Activated CD4-positive, alpha-beta memory T cell treated with anti-CD3 and anti-CD28 coated beads for 36 hours (primary cell): ENCODE results near the gene ENTR1. TPM values are rescaled to one million over a fixed set of nuclear protein-coding genes. Genes with fewer than 3 reads are reported as not detected.

Source experiments
- CTCF ChIA-PET: fragments of 350-600 bp; sonication (Branson Sonifier 250); formaldehyde crosslinking; loops from one replicate; lab custom pipeline; 2021; ENCODE audit warnings: antibody characterized with exemption, inconsistent platforms; lab: Charles Lee
- POLR2A ChIA-PET: fragments of 350-600 bp; sonication (Branson Sonifier 250); formaldehyde crosslinking; loops from one replicate; lab custom pipeline; 2021; ENCODE audit warnings: antibody characterized with exemption; lab: Charles Lee
- DNase-seq: peaks from one replicate; pipeline ENCODE4 v3.0.0-alpha.2; 2020
- H3K27ac Mint-ChIP-seq: one replicate; pipeline ENCODE4 v1.8.0; 2021; ENCODE audit warnings: mixed read lengths
- H3K27me3 Mint-ChIP-seq: one replicate; pipeline ENCODE4 v1.8.0; 2021; ENCODE audit warnings: mixed read lengths
- H3K36me3 Mint-ChIP-seq: one replicate; pipeline ENCODE4 v1.8.0; 2021; ENCODE audit warnings: mixed read lengths
- H3K4me1 Mint-ChIP-seq: one replicate; pipeline ENCODE4 v1.8.0; 2021; ENCODE audit warnings: low read depth, mixed read lengths
- H3K4me3 Mint-ChIP-seq: one replicate; pipeline ENCODE4 v1.8.0; 2021; ENCODE audit warnings: mild to moderate bottlenecking, mixed read lengths
- H3K9me3 Mint-ChIP-seq: one replicate; pipeline ENCODE4 v1.8.0; 2021; ENCODE audit warnings: mixed read lengths
- intact Hi-C: fragments of 100-400 bp; cut with micrococcal nuclease; formaldehyde crosslinking; loops from one replicate; pipeline ENCODE4 v1.15.1; 2023
- total RNA-seq, 2 experiments: library from RNA; stranded (reverse); gene quantifications; one replicate each; pipeline ENCODE4 v1.2.3, GENCODE V29; 2021

The ENTR1 gene
- total RNA-seq, 2 experiments from 2014 or later = 66.9 to 74.9 TPM

DNA sequence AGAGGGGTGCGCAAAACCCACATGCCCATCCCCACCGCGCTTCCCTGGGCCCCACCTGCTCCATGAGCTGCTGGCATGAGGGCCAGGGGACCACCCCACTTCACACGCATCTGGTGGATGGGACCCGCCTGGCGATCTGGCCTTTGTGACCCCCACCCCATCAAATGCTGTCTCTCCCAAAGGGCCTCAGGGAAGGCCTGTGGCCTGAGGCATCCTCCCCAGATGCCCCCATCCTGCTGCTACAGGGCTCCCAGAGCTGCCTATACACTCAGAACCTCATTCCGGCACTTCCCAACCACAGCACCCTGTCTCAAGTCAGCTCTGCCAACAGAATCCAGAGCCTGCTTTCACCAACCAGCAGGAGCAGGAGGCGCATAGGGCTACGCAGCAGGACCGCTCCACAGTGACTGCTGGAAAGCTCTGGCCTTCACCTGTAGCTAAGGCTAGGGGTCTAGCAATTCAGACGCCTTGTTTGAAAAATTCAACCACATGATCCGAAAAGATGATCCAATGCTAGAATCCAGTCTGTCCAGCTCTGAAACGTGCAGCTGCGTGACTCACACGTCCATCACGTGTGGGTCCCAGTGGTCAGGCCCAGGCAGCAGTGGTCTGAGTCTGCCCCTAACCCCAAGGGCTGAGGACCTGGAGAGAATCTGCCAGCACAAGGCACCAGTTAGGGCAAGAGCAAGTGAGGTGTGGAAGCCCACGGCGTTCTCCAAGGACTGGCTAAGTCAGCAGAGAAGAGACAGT is 9.1 kb downstream of the ENTR1 start:
- Mint-ChIP-seq H3K4me1 (peaks cover 59% of the 10 kb centered on the region), H3K9me3 (no peaks in the 10 kb centered on the region)

DNA sequence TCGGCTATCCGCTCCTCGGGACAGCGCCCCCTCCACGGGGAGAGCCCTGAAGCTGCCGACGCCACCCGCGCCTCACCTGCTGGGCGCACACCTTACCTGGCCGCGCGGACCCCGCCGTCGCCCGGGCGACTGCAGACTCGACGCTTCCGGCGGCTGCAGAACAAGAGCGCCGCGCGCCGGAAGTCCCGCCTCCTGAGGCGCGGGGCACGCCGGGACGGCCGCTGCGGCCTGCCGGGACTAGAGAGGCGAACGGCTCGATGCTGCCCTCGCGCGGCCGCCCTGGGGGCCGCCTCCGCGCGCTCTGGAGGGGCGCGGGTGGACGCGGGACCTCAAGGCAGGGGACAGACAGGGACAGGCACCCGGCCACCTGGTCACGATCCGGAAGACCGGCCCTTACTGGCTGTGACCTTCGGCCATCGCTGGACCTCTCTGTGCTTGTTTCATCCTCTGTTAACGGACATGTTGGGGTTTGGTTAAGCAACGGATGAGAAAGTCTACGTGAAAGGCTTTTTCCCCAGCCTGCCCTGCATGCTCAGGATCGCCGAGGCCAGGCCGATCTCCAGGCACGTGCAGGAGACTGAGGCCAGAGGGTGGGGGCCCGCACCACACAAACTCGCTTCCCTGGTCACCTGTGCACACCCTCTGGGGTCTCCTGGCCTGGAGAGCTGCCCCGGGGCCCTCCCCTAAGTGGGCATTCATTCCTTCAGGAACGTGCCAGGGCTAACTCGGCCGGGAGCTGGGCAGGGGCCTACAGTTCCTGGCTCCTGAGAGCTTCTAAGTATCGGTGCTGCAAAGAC is 10.2 kb downstream of the ENTR1 start, which contains the start of gene SNAPC4:
TSS of gene SNAPC4 (minus strand) at position 133 of the 797 bp plus-strand sequence. CDS start 1,742 bp downstream, outside the sequence.
- no peaks in the 10 kb centered on the region for H3K27me3 Mint-ChIP-seq
- POLR2A ChIA-PET = interaction anchor here (0.7 to 1.8 kb wide), 3 partner anchors 9 to 37 kb away, joined by 3 to 7 read pairs (median 5); partner anchors contain the start of genes DNLZ, ENTR1 and PMPCA
- peak within 1 kb of the TSS; percentile 76 for H3K27ac Mint-ChIP-seq
- no peaks in the 10 kb centered on the region for H3K9me3 Mint-ChIP-seq
- DNase-seq = peak; percentile 91
- CTCF ChIA-PET = interaction anchor here (0.7 to 2.5 kb wide), 11 partner anchors 8 to 140 kb away, joined by 3 to 19 read pairs (median 4); partner anchors contain the start of genes DNLZ, ENTR1 and PMPCA
- H3K4me3 Mint-ChIP-seq = peak within 1 kb of the TSS; percentile 83
- intact Hi-C loops = loop anchor here (5.0 kb wide), 1 partner anchor 37 kb away; the partner anchor contains the start of gene INPP5E
- peaks cover 50% of the 10 kb centered on the region for H3K4me1 Mint-ChIP-seq
- H3K36me3 Mint-ChIP-seq = peaks cover 40% of the 10 kb centered on the region

More for the DNA sequence above, 9.1 kb downstream of the ENTR1 start:
- Mint-ChIP-seq H3K27ac (peak overlapping the region; percentile 96), H3K4me3 (no peak overlapping the region), H3K27me3 (no peaks in the 10 kb centered on the region), H3K36me3 (peaks cover 44% of the 10 kb centered on the region)
- intact Hi-C loops = loop anchor here (5.0 kb wide), 1 partner anchor 36 kb away; the partner anchor contains the start of gene INPP5E
- ChIA-PET POLR2A (interaction anchor here (0.7 to 1.8 kb wide), 3 partner anchors 8 to 38 kb away, joined by 3 to 7 read pairs (median 5); partner anchors contain the start of genes DNLZ, ENTR1 and PMPCA), CTCF (interaction anchor here (0.6 to 2.5 kb wide), 12 partner anchors 8 to 317 kb away, joined by 3 to 19 read pairs (median 4); partner anchors contain the start of genes DNLZ, ENTR1 and PMPCA)
- no peak for DNase-seq

DNA sequence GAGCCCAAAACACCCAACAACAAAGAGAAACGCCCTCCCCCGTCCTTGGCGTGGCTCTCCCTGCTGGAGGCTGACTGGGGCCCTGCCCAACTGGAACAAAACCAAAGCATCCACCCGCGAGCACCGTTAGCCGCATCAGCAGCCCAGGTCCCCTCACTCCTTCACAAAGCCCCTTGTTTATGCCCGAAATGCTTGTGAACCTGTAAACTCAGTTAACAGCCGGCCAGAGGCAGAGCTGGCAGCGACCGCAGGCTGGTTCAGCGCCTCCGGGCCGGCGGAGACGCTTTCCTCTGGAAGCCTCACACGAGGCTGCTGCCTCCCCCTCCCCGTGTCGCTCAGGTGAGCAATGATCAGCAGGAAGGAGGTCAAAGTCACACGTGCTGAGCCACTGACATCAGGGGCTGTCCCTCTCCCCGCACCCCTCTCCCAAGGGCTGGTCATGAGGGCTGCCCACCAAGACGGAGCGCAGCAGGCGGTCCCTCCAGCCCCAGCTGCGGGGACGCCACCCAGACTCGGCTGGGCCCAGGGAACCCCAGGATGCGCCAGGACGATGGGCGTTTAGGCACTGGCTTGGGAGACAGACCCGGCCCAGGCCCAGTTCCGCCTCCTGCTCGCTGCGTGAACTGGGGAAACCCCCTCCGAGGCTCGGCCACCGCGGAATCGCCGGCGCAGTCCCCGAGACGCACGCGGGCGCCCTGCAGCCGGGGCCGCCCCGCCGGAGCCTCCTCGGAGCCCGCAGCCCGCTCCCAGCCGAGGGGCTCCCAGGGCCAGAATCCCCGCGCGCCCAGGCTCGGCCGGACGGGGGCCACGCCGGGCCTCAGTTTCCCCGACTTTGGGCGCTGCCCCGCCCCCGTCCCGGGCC is 11.0 kb downstream of the ENTR1 start:
- POLR2A ChIA-PET = interaction anchor here (1.0 kb wide), 1 partner anchor 12 kb away, joined by 3 read pairs; no protein-coding TSS in a partner anchor
- Mint-ChIP-seq H3K36me3 (peaks cover 40% of the 10 kb centered on the region), H3K9me3 (no peaks in the 10 kb centered on the region), H3K4me3 (peak overlapping the region; percentile 83), H3K27ac (peak overlapping the region; percentile 76), H3K27me3 (no peaks in the 10 kb centered on the region), H3K4me1 (peaks cover 42% of the 10 kb centered on the region)
- CTCF ChIA-PET = interaction anchor here (1.2 to 2.5 kb wide), 4 partner anchors 10 to 86 kb away, joined by 5 to 19 read pairs (median 10); partner anchors contain the start of genes DNLZ, ENTR1 and PMPCA
- DNase-seq = peak; percentile 60
- intact Hi-C loops = loop anchor here (5.0 kb wide), 1 partner anchor 38 kb away; the partner anchor contains the start of gene INPP5E

DNA sequence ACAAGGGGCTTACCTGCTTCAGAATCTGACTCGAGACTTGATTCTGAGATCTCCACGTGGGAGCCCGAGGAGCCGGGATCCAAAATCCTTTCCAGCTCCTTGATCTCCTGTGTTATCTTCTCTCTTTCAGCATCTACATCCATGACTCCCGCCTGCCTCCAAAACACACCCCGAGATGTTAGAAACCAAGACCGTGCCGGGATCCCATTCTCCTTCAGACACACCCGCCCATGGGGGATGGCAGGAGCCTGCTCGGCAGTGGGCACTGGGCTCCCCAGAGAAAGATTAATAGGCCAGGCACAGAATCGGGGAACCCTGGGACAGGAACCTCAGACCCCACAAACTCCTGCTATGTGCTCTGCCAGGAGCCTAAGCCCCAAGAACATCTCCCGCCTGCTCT is 12.1 kb downstream of the ENTR1 start:
- intact Hi-C loops = no loop called here
- no peaks in the 10 kb centered on the region for H3K9me3 Mint-ChIP-seq
- peak overlapping the region; percentile 83 for H3K4me3 Mint-ChIP-seq
- POLR2A ChIA-PET = interaction anchor here (1.0 kb wide), 1 partner anchor 11 kb away, joined by 3 read pairs; no protein-coding TSS in a partner anchor
- peaks cover 30% of the 10 kb centered on the region for H3K4me1 Mint-ChIP-seq
- no peak for DNase-seq
- CTCF ChIA-PET = interaction anchor here (1.0 kb wide), 1 partner anchor 35 kb away, joined by 3 read pairs; the partner anchor contains the start of gene DNLZ
- H3K27me3 Mint-ChIP-seq = no peaks in the 10 kb centered on the region
- H3K36me3 Mint-ChIP-seq = peaks cover 41% of the 10 kb centered on the region
- no peak overlapping the region for H3K27ac Mint-ChIP-seq

DNA sequence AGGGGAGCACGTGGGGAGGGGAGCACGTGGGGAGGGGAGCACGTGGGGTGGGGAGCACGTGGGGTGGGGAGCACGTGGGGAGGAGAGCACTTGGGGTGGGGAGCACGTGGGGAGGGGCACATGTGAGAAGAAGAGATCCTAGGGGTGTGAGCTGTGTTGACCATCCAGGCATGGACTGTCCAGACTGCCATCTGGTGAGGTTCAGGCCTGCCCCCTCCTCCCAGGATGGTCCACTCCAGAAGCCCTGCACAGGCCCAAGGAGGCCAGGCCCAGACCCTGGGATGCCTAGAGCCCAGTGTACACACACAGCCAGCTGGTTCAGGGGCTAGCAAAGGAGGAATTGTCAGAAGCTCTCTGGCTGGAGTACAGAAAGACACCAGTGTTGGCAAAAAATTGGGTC is 12.8 kb downstream of the ENTR1 start:
- POLR2A ChIA-PET = no interaction called here
- Mint-ChIP-seq H3K27ac (no peak overlapping the region), H3K27me3 (no peaks in the 10 kb centered on the region), H3K4me3 (no peak overlapping the region), H3K9me3 (no peaks in the 10 kb centered on the region), H3K4me1 (peaks cover 29% of the 10 kb centered on the region), H3K36me3 (peaks cover 40% of the 10 kb centered on the region)
- intact Hi-C loops = no loop called here
- no peak for DNase-seq
- CTCF ChIA-PET = interaction anchor here (1.0 kb wide), 1 partner anchor 34 kb away, joined by 3 read pairs; the partner anchor contains the start of gene DNLZ

DNA sequence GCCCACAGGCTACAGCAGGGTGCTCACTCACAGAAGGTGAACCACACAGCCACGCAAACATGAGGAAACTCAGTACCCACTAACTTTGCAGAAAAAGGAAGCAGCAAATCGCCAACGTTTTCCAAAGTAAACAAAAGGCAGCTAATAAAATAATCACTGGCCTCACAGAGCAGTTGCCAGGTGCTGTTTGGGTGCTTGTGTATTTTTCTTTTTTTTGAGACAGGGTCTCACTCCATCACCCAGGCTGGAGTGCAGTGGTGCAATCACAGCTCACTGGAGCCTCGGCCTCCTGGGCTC is 14.2 kb downstream of the ENTR1 start:
- ChIA-PET POLR2A (no interaction called here), CTCF (no interaction called here)
- H3K27ac Mint-ChIP-seq = no peak overlapping the region
- intact Hi-C loops = no loop called here
- H3K27me3 Mint-ChIP-seq = no peaks in the 10 kb centered on the region
- H3K36me3 Mint-ChIP-seq = peaks cover 35% of the 10 kb centered on the region
- peaks cover 22% of the 10 kb centered on the region for H3K4me1 Mint-ChIP-seq
- no peak overlapping the region for H3K4me3 Mint-ChIP-seq
- no peaks in the 10 kb centered on the region for H3K9me3 Mint-ChIP-seq
- DNase-seq = no peak

DNA sequence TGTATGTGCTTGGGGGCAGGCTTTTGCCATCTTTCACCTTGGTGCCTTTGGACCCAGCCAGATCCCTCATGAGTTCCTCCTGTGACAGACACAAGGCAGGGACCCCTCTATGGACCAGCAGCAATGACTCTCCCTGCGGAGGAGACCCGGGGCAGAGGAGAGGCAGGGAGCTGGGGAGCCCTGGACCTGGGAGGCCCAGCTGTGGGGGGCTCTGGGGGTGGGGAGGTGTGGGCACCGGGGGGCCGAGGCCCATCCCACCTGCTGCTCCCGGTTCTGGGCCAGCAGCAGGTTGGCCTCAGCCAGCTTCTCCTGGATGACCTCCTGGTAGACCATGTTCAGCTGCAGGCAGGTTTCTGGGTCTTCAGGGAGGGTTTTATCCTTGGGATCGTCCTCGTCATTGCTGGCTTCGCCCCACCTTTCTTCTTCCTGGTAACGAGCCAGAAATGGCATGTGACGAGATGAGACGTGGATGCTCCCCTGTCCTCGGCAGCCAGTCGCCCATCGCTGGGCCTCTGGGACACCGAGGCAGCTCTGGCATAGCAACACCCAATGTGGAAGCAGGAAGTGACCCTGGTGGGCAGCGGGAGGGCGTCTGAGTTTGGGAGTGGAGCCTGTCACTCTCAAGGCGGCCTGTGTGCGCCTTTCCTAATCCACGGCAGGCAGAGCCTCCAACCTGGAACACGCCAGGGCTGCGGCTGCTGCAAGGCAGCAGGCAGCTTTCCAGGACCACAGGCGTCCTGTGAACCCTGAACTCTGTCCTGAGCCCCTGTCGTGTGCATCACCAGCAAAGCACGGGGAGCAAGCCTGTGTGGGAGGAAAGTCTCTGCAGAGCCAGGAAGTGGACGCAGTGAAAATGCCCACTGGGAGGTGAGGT is 14.8 kb downstream of the ENTR1 start:
- CTCF ChIA-PET = interaction anchor here (0.9 kb wide), 1 partner anchor 33 kb away, joined by 3 read pairs; no protein-coding TSS in a partner anchor
- peaks cover 35% of the 10 kb centered on the region for H3K36me3 Mint-ChIP-seq
- H3K4me1 Mint-ChIP-seq = peaks cover 19% of the 10 kb centered on the region
- intact Hi-C loops = no loop called here
- DNase-seq = no peak
- H3K4me3 Mint-ChIP-seq = no peak overlapping the region
- H3K27ac Mint-ChIP-seq = no peak overlapping the region
- no peaks in the 10 kb centered on the region for H3K9me3 Mint-ChIP-seq
- H3K27me3 Mint-ChIP-seq = no peaks in the 10 kb centered on the region
- POLR2A ChIA-PET = no interaction called here

DNA sequence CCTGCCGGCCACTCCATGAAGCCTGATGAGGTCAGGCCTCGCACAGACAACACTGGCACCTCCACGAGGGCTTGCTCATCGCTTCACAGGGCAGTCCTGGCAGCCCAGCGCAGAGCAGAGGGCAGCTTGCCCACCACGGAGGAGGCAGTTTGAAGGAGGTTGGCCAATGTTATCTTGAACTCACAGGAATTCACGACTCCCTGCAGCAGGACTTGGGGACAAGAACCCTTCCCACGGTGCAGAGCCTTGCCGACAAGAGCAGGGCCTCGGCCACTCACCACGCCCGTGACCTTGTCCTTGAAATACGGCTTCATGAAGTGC is 15.4 kb downstream of the ENTR1 start:
- intact Hi-C loops = no loop called here
- ChIA-PET CTCF (interaction anchor here (0.9 kb wide), 1 partner anchor 32 kb away, joined by 3 read pairs; no protein-coding TSS in a partner anchor), POLR2A (no interaction called here)

DNA sequence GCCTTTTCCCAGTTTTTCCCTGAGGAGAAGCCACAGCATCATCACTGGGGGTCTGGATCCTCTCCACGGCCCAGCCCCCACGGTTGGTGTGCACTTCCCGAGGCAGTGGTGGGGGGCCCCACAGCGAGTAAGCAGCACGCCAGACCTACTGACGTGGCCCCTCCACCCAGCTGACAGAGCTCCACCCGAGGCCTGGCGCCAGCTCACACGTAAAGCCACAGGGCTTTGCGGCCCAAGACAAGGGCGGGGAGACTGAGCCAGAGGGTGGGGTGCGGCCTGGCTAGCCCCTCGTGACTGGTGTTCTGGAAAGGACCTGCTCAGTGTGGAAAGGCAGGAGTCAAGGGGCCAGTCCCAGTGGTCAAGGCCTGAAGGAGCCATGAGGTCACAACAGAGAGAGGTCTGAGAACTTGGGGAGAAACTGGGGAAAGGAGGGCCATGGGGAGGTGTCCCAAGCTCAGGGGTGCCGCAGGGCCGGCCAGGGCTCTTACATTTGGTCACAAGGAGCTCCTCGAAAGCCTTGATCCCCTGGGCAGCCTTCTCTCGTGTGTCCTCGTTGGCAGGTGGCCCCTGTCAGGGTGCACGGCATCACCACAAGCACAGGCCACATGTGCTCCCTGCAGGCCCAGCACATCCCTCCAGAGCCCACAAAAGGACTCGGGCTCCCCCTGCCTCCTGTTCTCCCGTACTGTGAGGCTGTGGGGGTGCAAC is 15.9 kb downstream of the ENTR1 start:
- no peak overlapping the region for H3K4me3 Mint-ChIP-seq
- peaks cover 17% of the 10 kb centered on the region for H3K4me1 Mint-ChIP-seq
- CTCF ChIA-PET = interaction anchor here (0.6 kb wide), 1 partner anchor 32 kb away, joined by 3 read pairs; no protein-coding TSS in a partner anchor
- H3K27me3 Mint-ChIP-seq = no peaks in the 10 kb centered on the region
- H3K27ac Mint-ChIP-seq = no peak overlapping the region
- peaks cover 37% of the 10 kb centered on the region for H3K36me3 Mint-ChIP-seq
- intact Hi-C loops = no loop called here
- POLR2A ChIA-PET = no interaction called here
- DNase-seq = no peak
- H3K9me3 Mint-ChIP-seq = no peaks in the 10 kb centered on the region

More for the DNA sequence above, 15.4 kb downstream of the ENTR1 start:
- DNase-seq = no peak
- H3K36me3 Mint-ChIP-seq = peaks cover 35% of the 10 kb centered on the region
- H3K9me3 Mint-ChIP-seq = no peaks in the 10 kb centered on the region
- peaks cover 17% of the 10 kb centered on the region for H3K4me1 Mint-ChIP-seq
- H3K27ac Mint-ChIP-seq = no peak overlapping the region
- H3K4me3 Mint-ChIP-seq = no peak overlapping the region
- no peaks in the 10 kb centered on the region for H3K27me3 Mint-ChIP-seq

DNA sequence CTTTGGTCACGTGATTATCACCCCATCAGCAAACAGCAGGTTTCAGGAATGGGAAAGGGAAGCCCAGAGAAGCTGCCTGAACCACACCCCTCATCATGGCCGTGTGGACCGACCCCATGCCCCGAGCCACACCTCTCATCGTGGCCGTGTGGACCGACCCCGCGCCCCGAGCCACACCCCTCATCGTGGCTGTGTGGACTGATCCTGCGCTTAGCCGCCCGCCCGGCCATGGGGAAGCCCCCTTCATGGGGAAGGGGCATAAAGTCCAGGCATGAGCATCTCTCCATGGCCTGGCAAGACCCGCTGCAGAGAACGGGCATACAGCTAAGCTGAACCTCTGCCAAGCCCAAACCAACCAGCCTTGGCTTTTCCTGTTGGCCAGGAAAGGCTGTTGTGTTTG is 16.9 kb downstream of the ENTR1 start:
- H3K27me3 Mint-ChIP-seq = no peaks in the 10 kb centered on the region
- CTCF ChIA-PET = interaction anchor here (0.6 kb wide), 1 partner anchor 31 kb away, joined by 3 read pairs; no protein-coding TSS in a partner anchor
- intact Hi-C loops = no loop called here
- POLR2A ChIA-PET = no interaction called here
- peaks cover 36% of the 10 kb centered on the region for H3K36me3 Mint-ChIP-seq
- no peak for DNase-seq
- no peak overlapping the region for H3K4me3 Mint-ChIP-seq
- peaks cover 9% of the 10 kb centered on the region for H3K4me1 Mint-ChIP-seq
- no peaks in the 10 kb centered on the region for H3K9me3 Mint-ChIP-seq
- no peak overlapping the region for H3K27ac Mint-ChIP-seq
